IPS-NIHi11 (cell line): ENCODE results near the gene CACUL1.
"Not testable (repeated sequence)": the region's sequence is repeated elsewhere in the genome, so short reads cannot be mapped to it uniquely, and the experiment has no call there.

Experiments
- DNase-seq: peaks from one replicate; pipeline ENCODE4 v3.0.0; 2012; ENCODE audit warnings: mixed read lengths, low spot score

CACUL1 gene

DNA sequence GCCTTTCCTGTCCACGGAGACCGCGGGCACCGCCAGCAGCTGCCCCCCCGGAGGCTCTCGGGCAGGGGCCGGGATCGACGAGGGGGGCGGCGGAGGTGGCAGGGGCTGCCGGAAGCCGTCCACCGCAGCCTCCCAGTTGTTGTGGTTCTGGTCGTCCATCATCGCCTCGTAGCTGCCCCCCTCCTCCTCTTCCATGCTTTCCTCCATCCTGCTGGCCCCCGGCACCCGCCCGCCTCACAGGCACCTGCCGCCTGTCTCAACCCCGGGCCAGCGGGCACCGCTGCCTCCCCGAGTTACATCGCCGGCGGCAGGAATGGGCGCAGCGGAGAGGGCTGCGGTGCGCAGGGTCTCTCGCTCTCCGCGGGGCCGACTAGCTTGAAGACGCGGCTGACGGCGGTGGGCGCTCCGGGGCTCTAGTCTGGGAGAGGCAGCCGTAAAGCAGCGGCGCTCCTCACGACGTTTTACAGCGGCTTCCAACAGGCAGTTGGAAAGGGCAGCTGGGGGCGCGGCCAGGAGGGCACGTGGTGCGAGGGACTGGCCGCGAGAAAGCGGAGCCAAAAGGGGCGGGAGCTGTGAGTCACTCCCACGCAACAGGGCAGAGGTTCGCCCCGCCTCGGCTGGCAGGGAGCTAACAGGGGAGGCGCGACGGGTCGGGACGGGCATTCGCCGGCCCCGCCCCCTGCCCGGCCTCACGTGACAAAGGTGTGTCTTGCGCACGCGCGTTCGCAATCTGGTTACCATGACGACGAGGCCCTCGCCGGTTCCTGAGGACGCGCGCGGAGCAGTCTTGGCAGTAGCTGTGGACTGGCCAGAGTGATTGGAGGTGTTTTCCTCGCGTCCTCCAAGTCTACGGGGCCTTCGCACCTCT lies at the start of gene CACUL1:
TSS of gene CACUL1 (minus strand) at position 415 of the 868 bp plus-strand sequence. CDS start at position 207, 208 bp downstream.
- DNase-seq, result peak; percentile 99

DNA sequence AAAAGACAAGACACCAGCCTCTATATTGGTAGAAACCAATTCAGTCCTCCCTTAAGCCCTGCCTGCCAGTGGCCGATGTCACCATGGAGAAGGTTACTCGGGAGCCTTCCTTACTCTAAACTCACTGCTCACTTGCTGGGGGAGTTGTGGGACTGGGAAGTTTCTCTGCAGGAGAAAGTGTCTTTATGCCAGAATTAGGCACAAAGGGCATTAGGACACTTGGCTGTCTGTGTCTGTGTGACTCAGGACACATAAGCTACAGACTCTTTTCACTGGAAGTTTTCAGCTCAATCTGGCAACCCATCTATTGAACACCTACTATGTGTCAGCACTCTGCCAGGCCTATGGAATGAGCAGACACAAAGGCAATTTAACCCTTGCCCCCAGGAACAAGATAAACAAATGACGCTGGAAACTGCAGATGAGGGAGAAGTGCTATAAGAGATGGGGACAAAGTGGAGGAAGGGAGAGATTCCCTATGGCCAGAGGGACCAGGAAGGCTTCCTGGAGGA lies 49.5 kb upstream of the CACUL1 start:
- DNase-seq, result no peak

DNA sequence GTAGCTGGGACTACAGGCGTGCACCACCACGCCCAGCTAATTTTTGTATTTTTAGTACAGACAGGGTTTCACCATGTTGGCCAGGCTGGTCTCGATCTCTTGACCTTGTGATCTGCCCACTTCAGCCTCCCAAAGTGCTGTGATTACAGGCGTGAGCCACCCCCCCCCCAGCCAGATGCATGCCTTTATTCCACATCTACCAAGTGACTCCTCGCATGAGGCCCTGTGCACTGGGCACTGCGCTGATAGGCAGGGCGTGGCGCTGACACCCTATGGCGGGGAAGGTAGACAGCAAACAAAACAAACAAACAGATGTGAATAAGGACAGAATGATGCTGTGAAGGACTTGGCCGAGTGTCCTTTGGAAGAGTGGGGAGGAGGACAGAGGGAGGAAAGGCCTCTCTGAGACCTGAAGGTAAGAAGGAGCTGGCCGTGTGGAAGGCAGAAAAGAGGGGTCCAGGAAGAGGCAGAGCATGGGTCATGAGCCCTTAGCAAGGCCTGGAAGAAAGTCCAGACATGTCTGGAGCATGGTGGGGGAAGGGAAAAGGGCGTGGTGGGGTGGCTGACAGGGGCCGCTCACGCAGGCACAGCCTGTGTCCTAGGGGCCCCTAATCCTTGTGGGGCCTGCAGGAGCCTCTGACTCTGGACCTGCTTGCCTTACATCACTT lies 47.5 kb upstream of the CACUL1 start:
- DNase-seq, result no peak

DNA sequence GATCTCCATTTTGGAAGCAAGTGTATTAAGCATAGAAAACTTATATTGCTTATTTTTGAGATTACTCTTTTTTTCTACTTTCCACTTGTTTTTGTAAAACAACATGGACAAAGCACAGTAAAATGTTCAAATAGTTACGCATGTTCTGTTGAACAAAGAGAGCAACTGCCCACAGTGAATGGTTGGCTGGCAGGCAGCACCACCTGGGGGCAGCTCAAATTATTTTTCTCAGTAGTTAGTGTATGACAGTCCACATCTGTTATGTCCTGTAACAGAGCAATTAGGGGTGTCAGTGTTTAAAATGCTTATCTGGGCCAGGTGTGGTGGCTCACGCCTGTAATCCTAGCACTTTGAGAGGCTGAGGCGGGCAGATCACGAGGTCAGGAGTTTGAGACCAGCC lies 46.1 kb upstream of the CACUL1 start:
- no peak for DNase-seq

DNA sequence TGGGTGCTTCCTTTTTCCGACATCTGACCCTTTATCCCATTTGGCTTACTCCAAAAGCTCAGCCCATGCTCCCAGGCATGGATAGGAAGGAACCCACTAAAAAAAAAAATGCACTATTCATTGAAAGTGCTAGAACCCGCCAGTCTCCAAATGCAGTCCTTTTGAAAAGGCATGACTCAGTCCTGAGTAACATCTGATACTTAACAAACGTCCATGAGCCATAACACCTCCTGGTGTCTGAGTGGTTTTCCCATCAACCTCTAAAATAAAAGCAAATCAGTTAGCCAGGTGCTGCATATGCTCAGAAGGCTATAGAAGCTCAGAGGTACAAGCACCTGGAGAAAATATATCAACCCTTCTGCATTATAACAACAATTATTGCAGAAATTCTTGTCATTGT lies 45.0 kb upstream of the CACUL1 start:
- DNase-seq, result no peak

DNA sequence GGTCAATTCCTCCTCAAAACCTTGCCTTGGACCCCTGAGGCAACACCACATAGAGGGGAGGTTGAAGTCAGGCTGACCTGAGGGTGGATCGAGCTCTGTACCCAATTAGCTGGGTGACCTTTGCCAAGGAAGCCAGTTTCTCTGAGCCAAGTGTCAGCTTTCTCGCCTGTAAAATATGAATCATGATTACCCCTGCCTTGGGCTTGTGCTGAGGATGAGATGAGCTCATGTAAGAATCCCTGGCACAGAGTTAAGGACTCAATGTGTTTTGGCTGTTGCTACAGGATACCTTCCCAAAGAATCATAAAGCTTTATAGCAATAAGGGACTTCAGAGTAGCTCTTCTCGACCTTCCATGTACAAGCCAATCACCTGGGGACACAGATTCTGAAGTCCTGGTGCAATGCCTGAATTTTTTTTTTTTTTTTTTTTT lies 43.5 kb upstream of the CACUL1 start:
- DNase-seq, result no peak

DNA sequence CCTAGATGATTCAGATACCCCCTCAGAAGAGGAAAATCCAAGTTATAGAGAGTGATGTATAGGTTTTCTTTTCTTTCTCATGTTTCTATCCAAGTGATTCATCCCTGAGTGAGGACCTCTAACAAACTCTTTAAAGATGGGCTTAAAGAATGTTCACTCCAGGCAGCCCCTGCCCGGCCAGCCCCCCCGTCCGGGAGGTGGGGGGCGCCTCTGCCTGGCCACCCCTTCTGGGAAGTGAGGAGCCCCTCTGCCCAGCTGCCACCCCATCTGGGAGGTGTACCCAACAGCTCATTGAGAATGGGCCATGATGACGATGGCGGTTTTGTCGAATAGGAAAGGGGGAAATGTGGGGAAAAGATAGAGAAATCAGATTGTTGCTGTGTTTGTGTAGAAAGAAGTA lies 40.2 kb upstream of the CACUL1 start:
- DNase-seq, result not testable (repeated sequence)

DNA sequence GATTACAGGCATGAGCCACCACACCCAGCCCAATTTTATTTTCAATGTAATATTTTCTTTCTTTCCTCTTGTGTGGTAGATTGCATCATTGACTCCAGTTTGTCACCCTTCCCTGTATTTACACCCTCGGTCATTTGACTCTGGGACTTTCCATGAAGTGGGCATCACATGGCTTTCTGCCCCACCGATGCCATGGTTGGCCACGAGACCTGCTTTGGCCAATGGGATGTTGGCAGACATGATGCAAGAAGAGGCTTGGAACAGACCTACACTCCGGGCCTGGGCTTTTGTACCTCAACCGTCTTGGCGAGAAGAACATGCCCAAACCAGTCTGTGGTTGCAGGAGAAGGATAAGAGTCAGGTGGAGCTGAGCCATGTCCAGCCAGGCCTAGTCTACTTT lies 38.8 kb upstream of the CACUL1 start:
- DNase-seq, result no peak

DNA sequence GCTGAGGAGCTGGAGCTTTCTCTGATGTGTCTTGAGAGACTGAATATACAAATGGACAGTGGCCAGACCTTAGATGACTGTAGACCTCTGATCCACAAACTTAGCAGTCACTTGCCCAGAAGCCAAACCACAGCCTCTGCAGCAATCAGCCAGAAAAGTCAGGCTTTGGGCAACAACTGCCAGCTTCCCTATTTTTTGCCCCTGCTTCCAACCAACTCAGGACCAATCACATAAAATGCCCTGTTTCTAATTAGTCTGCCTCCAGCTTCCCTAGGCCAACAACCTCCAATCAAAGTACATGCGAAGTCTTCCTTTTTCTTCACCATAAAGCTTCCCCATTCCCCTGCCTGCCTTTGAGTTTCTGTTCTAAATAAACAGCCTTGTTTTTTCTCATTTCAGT lies 37.8 kb upstream of the CACUL1 start:
- DNase-seq, result no peak

DNA sequence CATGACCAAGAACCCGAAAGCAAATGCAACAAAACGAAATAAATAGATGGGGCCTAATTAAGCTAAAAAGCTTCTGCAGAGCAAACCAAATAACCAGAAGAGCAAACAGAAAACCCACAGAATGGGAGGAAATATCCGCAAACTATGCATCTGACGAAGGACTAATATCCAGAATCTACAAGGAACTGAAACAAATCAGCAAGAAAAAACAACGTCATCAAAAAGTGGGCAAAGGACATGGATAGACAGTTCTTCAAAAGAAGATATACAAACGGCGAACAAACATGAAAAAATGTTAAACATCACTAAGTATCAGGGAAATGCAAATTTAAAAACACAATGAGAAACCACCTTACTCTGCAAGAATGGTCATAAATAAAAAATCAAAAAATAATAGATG lies 35.3 kb upstream of the CACUL1 start:
- DNase-seq, result no peak

DNA sequence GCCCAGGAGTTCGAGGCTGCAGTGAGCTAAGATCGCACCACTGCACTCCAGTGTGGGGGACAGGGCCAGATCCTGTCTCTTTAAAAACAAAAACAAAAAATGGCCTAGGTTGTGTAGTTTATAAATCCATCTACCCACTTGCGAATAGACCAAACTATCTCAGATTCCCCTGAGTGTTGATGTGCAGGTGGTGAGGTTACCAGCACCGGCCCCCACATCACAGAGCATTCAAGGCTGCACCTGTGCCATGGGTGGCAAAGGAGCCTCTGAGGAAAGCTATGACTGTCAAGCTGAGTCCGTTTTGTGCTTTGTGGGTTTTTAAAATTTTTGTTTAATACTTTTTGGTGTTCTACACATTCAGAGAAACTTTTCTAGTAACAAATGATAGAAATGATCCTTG lies 30.8 kb upstream of the CACUL1 start:
- no peak for DNase-seq

DNA sequence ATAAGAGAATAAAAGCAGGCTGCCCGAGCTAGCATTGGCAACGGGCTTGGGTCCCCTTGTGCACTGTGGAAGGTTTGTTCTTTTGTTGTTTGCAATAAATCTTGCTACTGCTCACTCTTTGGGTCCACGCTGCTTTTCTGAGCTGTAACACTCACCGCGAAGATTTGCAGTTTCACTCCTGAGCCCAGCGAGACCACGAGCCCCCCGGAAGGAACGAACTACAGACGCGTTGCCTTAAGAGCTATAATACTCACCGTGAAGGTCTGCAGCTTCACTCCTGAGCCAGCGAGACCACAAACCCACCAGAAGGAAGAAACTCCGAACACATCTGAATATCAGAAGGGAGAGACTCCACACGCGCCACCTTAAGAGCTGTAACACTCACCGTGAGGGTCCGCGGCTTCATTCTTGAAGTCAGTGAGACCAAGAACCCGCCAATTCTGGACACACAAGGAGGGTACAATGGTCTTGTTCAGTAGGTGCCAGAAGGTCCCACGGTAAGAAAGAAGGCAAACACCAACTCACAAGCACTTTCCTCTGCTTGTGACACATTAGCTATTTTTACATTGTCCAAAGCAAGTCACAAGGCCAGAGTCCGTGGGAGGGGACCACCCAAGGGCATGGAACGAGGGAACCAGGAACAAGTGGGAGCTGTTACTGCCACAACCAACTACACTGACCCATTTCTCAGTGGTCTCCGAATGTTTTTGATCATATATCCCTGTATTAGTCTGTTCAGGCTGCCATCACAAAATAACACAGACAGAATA lies 29.2 kb upstream of the CACUL1 start:
- no peak for DNase-seq

DNA sequence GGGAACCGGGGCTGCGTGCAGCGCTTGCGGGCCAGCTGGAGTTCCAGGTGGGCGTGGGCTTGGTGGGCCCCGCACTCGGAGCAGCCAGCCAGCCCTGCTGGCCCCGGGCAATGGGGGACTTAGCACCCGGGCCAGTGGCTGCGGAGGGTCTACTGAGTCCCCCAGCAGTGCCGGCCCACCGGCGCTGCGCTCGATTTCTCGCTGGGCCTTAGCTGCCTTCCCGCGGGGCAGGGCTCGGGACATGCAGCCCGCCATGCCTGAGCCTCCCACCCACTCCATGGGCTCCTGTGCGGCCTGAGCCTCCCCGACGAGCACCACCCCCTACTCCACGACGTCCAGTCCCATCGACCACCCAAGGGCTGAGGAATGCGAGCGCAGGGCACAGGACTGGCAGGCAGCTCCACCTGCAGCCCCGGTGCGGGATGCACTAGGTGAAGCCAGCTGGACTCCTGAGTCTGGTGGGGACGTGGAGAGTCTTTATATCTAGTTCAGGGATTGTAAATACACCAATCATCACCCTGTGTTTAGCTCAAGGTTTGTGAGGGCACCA lies 28.2 kb upstream of the CACUL1 start:
- DNase-seq, result not testable (repeated sequence)

DNA sequence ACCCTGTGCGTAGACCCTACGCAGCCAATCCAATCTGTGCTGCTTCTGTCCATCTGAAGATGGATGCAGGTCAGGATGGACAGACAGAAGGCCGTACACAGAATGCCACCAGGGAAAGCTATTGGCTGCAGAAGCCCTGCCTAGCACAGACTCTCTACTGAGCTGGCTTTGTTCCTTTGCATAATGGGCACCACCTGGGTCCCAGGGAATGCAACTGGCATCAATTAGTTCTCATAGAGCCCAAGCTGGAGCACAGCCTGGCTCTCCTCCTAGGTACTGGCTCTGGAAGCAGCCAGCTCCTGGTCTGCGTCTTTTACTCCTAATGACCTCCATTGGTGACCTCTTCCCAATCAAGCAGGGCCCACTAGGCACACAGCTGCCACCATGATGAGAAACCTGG lies 26.8 kb upstream of the CACUL1 start:
- DNase-seq, result no peak

DNA sequence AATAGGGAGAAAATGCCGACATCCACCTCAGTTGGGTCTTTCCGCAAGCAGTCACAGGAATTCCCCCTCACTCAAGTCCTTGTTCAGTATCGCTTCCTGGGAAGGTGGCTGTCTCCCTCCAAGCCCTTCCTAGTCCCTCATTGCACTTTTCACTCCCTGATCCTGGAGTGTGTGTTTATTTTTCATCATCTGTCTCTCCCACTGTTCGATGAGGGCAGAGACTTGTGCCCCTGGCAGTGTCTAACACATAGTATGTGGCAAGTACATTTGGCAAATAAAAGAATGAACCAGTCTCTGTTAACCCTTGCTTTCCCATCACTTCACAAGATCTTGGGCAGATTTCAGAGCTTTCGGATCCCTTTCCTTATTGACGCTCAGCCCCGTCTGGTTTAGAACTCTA lies 24.0 kb upstream of the CACUL1 start:
- DNase-seq, result no peak

DNA sequence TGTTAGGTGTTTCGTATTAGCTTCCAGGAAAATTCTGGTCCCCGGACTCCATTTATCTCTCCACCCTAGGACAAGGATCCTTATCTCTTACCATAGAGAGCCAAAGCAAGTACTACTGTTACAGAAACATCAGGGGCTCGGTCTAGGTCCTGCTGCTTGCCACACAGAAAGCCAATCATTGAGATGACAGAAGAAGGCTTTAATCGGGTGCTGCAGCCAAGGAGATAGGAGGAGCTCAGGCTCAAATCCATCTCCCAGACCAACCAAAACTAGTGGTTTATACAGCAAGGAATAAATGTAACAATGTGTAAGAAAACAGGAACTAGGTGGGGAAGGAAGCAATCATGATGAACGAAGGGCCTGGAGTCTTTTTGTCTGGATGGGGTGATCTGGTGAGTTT lies 22.2 kb upstream of the CACUL1 start:
- DNase-seq, result no peak

DNA sequence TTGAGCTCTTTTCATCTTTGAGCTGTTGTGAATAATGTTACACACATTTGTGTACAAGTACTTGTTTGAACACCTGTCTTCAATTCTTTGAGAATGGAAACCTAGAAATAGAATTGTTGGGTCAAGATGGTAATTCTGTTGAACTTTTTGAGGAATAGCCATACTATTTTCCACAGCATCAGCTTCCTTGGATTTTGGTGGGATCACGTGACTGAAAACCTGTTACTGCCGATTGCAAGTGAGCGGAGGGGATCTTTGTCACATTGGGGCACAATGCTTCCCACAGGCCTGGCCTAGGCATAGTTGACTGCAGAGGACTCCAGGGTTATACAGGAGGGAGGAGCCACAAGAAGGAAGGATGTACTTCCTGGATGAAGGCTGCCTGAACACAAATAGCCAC lies 21.3 kb upstream of the CACUL1 start:
- no peak for DNase-seq

DNA sequence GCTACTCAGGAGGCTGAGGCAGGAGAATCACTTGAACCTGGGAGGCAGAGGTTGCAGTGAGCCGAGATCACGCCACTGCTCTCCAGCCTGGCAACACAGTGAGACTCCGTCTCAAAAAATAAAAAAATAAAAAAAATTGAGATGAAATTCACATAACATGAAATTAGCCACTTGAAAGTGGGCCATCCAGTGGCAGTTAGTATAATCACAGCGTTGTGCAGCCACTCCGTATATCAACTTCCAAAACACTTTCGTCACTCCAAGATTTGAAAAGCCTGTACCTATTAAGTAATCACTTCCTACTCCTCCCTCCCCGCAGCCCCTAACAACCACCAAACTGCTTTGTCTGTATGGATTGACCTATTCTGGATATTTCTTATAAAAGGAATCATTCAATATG lies 20.7 kb upstream of the CACUL1 start:
- DNase-seq, result no peak

DNA sequence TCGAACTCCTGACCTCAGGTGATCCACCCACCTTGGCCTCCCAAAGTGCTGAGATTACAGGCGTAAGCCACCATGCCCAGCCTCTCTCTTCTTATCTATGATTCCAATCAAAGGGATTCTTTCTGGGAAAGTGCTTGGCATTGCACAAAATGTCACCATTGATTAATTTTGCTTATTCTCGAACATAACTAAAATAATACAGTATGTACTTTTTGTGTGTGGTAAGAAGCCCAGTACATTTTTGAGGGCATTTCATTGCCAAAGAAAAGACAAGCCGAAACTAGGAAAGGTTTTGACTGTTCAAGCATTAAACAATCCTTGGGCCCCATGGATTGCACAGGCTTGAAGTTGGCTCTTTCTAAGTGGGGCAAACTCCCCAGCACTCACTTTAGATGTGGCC lies 18.3 kb upstream of the CACUL1 start:
- no peak for DNase-seq

DNA sequence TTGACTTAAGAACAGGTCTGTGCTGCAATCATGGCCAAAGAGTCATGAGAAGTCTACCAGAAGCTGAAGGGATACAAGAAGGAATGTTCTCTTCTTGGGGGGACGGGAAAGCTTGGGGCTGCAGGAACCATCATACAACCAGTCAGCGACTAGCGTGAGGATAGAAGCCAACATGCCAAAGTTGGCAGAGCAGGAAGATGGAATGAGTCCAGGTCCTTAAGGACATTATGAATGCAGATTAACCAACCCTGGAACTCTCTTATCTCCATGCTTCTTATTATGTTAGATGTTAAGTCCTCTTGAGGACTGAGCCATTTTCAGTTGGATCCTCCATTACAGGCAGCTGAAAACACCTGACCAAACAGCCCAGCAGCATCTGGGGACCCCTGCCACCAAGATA lies 17.2 kb upstream of the CACUL1 start:
- DNase-seq, result no peak

DNA sequence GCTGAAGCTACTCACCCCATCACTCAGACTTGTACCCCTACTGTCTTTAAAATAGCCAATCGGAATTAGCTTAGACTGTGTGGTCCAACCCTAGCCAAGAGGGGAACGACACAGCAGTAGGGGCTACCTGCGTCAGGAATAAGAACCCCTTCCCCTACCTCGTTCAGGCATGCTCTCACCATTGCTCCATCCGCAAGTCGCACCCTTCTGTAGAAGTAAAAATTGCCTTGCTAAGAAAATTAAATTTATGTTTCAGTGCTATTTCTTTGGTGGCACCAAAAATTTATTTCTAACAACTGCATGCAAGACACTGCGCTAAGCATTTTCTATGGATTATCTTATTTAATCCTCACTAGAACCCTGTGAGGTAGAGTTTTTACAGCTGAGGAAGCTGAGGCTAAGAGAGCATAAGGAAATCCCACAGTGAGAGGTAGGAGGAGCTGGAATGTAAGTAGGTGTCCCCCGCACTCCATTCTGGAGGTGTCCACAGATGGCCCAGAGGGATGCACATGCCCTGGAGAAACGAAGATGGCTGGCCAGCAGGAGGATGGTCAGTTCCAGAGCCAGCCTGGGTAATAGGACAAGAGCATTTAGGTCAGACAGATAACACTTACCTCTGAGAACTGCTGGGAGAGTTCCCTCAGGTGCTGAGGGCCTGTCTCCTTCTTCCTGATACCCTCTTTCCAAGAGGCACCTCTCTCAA lies 15.3 kb upstream of the CACUL1 start:
- DNase-seq, result no peak
